ENCODE data around the gene MACF1.
A peak's percentile ranks its signal among the peaks of the same experiment; 100 is the strongest.

The MACF1 gene

GRCh38 chr1:39214714-39214997 lies 10.2 kb downstream of the MACF1 start:
- no peak for DNase-seq (ENCODE audit: low read depth in 2 of 2)

GRCh38 chr1:39214998-39215873 lies 10.7 kb downstream of the MACF1 start:
- DNase-seq (ENCODE audit: low read depth in 2 of 2) = no peak

GRCh38 chr1:39216771-39217170 lies 12.3 kb downstream of the MACF1 start:
- DNase-seq (ENCODE audit: low read depth in 2 of 2) = no peak

DNA sequence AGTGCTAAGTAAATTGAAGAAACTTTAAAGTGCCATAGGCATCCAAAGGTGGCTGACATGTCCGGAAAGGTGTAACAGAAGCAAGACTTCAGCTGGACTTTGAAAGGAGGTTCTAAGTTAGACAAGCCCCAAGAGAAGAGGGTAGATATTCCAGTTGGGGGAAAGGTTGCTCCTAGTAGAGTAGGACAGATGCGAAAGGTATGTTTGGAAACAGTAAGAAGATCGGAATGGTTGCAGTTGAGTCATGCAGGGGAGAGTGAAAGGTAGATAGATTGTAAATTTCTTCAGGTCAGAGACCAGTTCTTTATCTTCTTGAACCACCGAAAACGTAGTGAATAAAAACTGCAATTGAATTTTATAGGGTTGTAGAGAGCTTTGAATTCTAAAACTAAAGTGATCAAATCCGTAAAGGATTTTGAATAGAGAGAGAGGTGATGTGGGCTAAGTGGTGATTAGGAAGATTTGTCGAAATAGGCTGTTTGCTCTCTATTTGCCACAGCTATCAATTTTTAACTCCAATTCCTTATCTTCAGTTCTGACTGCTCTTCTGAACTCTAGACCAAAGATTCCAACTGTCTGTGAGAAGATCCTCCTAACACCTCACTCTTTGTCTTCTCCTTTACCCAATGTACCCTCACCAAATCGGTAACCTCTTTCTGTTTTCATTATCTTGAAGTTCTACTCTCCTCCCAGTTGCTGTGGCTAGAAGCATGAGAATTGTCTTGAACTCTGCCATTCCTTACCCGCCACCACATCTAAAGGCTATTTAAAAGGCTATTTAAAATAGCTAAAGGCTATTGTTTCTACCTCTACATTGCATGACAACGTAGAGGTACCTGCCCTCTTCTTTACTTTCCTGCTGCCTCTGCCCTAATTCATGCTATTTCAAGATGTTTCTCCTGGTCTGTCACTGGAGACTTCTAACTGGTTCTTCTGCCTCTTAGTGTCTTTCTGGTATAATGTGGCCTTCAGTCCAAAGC lies 16.7 kb downstream of the MACF1 start:
- no peak for DNase-seq (ENCODE audit: low read depth in 2 of 2)

DNA sequence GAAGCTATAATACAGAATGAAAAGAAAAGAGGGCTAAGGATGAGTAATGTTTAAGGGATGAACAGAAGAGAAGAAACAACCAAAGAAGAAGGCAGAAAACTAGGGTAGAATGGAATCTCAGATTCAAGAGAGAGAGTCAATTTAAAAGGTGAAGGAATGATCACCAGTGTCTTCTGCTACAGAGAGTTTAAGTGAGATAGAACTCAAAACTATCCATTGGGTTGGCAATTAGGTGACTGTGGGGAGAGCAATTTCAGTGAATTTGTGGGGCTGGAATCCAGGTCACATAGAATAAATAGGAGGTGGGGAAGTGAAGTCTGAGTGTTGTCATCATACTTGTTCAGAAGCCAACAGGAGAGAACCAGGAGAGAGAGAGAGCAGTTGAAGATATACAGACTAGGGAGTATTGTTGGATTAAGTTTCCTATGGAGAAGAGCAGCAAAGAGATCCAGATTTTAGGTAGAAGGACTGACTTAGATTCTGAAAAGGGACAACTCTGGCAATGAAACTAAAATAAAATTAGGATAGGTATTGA lies 19.9 kb downstream of the MACF1 start:
- no peak for DNase-seq (ENCODE audit: low read depth in 2 of 2)

DNA sequence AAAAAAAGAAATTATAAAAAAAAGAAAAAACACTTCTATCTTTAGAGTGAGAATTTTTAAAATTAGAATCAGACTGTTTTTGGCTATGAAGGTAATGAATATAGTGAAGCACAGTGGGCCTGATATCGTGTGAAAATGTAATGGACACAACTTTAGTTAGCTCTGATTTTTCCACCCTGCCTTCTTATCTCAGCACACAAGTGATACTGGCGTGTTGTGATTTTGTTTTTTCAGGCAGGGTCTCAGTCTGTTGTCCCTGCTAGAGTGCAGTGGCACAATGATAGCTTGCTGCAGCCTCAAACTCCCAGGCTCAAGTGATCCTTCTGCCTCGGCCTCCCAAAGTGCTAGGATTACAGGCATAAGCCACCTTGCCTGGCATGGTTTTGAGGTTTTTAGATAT lies 22.3 kb downstream of the MACF1 start:
- DNase-seq (ENCODE audit: low read depth in 2 of 2) = no peak

DNA sequence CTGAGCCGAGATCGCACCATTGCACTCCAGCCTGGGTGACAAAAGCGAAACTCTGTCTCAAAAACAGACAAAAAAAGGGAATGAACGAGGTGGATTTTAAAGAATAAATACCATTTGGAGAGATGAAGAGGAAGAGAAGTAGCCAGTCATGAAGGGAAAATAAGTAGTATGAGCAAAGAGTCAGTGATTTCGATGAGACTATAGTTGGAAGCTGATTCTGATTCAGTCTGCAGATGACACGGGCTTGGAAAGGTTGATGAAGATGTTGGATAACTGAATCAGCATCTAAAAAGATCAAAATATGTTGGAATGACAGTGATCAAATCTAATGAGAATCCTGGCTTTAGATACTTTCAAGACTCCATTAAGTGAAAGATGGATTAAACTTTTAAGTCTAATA lies 23.8 kb downstream of the MACF1 start:
- no peak for DNase-seq (ENCODE audit: low read depth in 2 of 2)

DNA sequence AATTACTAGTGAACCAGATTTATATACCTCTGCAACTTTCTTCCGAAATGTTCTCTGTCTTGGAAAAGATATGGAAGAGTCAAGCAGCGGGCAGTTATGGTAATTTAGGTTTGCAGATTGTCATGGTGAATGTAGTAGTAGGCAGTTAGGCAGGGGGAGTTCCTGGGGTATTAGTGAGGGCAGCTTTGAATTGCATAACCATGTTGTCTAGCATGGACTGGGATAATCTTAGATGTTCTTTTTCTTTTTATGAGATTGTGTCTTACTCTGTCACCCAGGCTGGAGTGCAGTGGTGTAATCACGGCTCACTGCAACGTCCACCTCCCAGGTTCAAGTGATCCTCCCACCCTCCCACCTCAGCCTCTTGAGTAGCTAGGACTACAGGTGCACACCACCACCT lies 25.0 kb downstream of the MACF1 start:
- no peak for DNase-seq (ENCODE audit: low read depth in 2 of 2)

GRCh38 chr1:39230261-39231190 lies 26.0 kb downstream of the MACF1 start:
- peak in 1 of 2 donors; percentile 12 for DNase-seq (ENCODE audit: low read depth in 2 of 2)

DNA sequence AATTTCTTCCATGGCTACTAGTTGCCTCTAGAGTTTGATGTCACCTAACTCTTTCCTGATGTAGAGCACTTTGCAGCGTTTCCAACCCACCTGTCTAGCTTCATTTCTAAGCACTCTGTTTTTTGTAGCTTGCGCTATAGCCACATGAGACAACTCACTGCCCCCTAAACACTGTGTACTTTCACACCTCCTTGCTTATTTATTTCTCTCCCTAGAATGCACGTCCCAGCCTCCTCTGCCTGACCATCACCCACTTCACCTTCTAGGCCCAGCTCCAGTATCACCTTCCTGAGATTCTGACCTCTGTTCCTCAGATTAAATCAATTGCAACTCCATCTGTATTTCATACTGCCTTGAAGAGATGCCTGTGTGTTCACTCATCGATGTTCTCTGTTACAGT lies 32.5 kb downstream of the MACF1 start:
- DNase-seq (ENCODE audit: low read depth in 2 of 2) = no peak

- no peak for DNase-seq (ENCODE audit: low read depth in 2 of 2)
Measured at GRCh38 chr1:39238476-39238875, 34.0 kb downstream of the MACF1 start.

- DNase-seq (ENCODE audit: low read depth in 2 of 2) = no peak
Measured at GRCh38 chr1:39239968-39240367, 35.5 kb downstream of the MACF1 start.

- DNase-seq (ENCODE audit: low read depth in 2 of 2) = no peak
Measured at GRCh38 chr1:39243302-39243701, 38.8 kb downstream of the MACF1 start.

- DNase-seq (ENCODE audit: low read depth in 2 of 2) = no peak
Measured at GRCh38 chr1:39250460-39251240, 46.2 kb downstream of the MACF1 start.

GRCh38 chr1:39255222-39255621 lies 50.7 kb downstream of the MACF1 start:
- DNase-seq (ENCODE audit: low read depth in 2 of 2) = no peak

DNA sequence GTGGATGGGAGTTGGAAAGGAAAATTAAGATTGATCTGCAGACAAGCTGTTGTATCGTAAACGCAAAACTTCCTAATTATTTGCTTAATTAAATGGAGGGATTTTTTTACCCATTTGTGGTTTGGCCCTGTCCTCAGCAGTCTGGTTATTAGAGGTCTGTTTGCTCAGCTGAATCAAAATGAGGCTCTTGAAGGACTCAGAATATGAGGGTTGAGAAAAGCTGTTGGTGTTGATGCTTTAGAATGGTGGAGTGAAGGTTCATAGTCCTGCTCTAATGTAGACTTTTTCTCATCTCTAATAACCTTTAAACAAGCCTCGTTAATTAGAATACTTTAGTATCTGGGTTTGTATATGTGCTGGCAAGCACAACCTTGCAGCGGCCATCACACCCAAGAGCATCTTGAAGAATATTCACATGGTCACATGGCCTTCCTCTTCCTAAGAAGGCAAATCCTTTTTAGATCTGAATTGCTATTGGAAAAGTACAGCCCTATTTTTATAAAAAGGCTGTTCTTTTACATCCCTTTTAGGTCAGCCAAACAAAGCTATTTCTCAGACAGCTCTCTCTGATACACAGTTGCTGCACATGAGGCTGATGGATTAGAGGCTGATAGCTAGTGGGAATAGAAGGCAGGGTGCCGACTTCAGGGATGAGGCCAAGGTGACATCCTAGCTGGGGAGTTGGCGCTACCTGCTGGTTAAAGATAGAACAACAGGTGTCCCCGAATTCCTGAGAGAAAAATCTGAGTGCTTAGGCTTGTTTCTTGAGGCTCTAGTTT lies 53.8 kb downstream of the MACF1 start:
- DNase-seq (ENCODE audit: low read depth in 2 of 2) = peak; percentile 29 to 34

DNA sequence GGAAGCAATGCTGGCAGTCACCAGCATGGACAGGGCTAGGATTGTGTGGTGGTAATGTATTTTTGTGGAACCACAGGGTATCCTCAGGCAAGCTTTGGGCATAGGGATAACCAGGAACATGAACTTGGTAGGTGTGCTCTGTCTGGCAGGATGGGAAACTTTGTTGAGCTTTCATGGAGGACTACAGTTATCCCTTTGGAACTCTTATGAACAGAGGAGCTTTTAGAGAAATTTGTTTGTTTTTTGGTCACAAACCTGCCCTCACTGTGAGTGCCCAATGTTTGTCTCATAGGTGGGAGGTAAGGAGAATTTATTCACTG lies 54.4 kb downstream of the MACF1 start:
- DNase-seq (ENCODE audit: low read depth in 2 of 2) = no peak

DNA sequence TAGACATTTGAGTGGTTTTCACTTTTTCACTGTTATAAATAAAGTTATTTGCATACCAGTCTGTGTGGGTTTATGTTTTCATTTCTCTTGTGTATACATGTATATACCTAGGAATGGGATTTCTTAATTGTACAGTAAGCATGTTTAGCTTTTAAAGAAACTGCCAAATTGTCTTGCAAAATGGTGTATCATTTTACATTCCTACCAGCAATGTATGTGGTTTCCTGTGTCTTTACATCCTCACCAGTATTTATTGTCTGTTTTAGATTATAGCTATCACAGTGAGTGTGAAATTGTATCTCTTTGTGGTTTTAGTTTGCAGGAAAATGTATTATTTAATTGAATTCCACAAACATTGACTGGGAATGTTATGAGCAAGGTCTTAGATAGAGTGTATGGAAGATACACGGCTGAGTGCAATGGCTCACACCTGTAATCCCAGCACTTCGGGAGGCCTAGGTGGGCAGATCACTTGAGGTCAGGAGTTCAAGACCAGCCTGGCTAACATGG lies 57.3 kb downstream of the MACF1 start:
- no peak for DNase-seq (ENCODE audit: low read depth in 2 of 2)

DNA sequence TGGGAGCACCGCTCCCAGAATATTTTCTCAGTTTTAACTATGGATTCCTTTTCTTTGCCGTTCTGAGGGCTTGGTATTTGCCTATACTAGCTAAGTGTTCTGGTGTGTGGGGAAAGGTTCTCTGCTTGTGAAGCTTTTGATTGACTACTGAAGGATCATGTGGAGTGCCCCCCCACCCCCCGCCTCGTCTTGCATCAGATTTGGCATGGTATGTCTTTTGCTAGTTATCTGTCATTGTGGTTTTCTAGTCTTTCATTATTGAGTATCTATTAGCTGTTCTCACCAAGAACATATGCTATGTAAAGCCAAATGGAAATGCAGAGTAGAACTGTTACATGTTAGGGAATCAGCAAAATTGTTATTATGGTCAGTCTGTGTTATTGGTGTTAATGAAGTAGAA lies 58.3 kb downstream of the MACF1 start:
- DNase-seq (ENCODE audit: low read depth in 2 of 2) = no peak

- DNase-seq (ENCODE audit: low read depth in 2 of 2) = no peak
Measured at GRCh38 chr1:39266269-39266668, 61.8 kb downstream of the MACF1 start.

All from activated CD8-positive, alpha-beta memory T cell treated with anti-CD3 and anti-CD28 coated beads for 4 hours (primary cell).